Gastroesophageal sphincter (tissue), 4 donors: ENCODE results near the gene ZNF385A. TPM values are rescaled to one million over a fixed set of nuclear protein-coding genes. Genes with fewer than 3 reads are reported as not detected.

Experiments used
- ATAC-seq: fragments of 150-250 bp; one replicate; pipeline ENCODE4 v1.9.1; 2016; ENCODE audit warnings: mild to moderate bottlenecking, moderate library complexity
- H3K27ac ChIP-seq, 4 donors: fragments of 200-600 bp; sonication (generic) in 3 of 4; 1 replicate in 3 of 4; 2 replicates in 1 of 4; pipeline ENCODE4 v1.5.1; 2016 to 2019
- H3K27me3 ChIP-seq: fragments of 200-600 bp; sonication (generic); one replicate; pipeline ENCODE4 v1.5.1; 2019
- H3K36me3 ChIP-seq, 2 donors: fragments of 200-600 bp; sonication (generic); one replicate each; pipeline ENCODE4 v1.5.1; 2019; ENCODE audit warnings: control low read depth in 1 of 2
- H3K4me1 ChIP-seq, 3 donors: fragments of 200-600 bp; sonication (generic); 1 replicate in 2 of 3; 2 replicates in 1 of 3; pipeline ENCODE4 v1.5.1; 2016 to 2019; ENCODE audit warnings: control low read depth in 2 of 3
- H3K4me3 ChIP-seq, 2 donors: fragments of 200-600 bp; sonication (generic); one replicate each; pipeline ENCODE4 v1.5.1; 2019; ENCODE audit warnings: mild to moderate bottlenecking in 1 of 2, moderate library complexity in 1 of 2
- H3K9me3 ChIP-seq, 3 donors: fragments of 200-600 bp; sonication (generic); one replicate each; pipeline ENCODE4 v1.5.1; 2017 to 2019; ENCODE audit warnings: control low read depth in 2 of 3
- EP300 ChIP-seq: sonication (generic); formaldehyde crosslinking; IDR thresholded peaks from one replicate; pipeline ENCODE4 v1.6.1; 2017; ENCODE audit warnings: antibody characterized with exemption, mild to moderate bottlenecking
- POLR2A ChIP-seq, 2 donors: fragments of 450-650 bp; IDR thresholded peaks; one replicate each; pipeline ENCODE4 v1.6.1; 2017; ENCODE audit warnings: antibody characterized with exemption in 2 of 2, mild to moderate bottlenecking in 2 of 2, moderate library complexity in 1 of 2
- POLR2AphosphoS5 ChIP-seq: sonication (generic); formaldehyde crosslinking; IDR thresholded peaks from one replicate; pipeline ENCODE4 v1.6.1; 2017; ENCODE audit warnings: antibody characterized with exemption
- WGBS, 2 donors: methylation state at CpG; one replicate each; pipeline ENCODE4 v1.1.5; 2018; ENCODE audit warnings: low coverage in 1 of 2; 5-methylcytosine and 5-hydroxymethylcytosine counted together
- total RNA-seq, 4 donors: library from RNA; depleted of rRNA; stranded (reverse); fragments of >200 nt; gene quantifications; one replicate each; pipeline ENCODE4 v1.1.0, GENCODE V29; 2016
- TF ChIP-seq, protein P1 (sequence below), 4 experiments: fragments of 200-600 bp in 2 of 4; fragments of 450-650 bp in 2 of 4; sonication (generic) in 1 of 4; IDR thresholded peaks; one replicate each; pipeline ENCODE4 v1.5.1; 2017 to 2019; ENCODE audit warnings: antibody characterized with exemption in 4 of 4, mild to moderate bottlenecking in 2 of 4, moderate library complexity in 2 of 4

The ZNF385A gene
- total RNA-seq, 4 donors from 2014 or later, result 7.5 to 28.0 (median 19.5) TPM

DNA sequence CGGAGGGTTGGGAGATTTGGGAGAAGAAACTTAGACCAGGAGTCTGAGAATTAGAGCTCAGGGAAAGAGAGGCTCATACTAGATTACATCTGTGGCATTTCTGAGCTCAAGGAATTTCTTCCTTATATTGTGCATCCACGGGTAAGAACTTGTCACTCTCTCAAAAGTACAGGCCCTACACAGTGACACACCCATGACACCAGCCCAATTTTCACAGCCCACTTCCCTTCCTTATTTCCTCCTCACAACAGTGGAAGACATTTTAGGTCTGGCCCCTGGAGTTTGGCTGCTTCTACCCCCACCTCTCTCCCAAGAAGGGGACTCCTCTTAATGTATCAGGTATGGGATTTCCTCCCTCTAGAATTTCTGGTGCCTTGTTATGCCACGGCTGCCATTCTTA is 9.2 kb upstream of the ZNF385A start:
- WGBS, 2 donors, result 63 to 83% methylated on average over 3 of the region's 3 CpGs
- Histone ChIP-seq H3K27ac (peak overlapping the region in 2 of 4 donors; percentile 19 to 38), H3K36me3 (peaks cover 2 to 56% of the 10 kb centered on the region in 2 donors), H3K27me3 (no peaks in the 10 kb centered on the region), H3K9me3 (no peaks in the 10 kb centered on the region), H3K4me1 (peaks cover 0 to 21% (median 4%) of the 10 kb centered on the region in 3 donors), H3K4me3 (no peak overlapping the region)
- no peak for TF ChIP-seq POLR2A (IDR thresholded peaks at IDR 0.05)
- TF ChIP-seq POLR2AphosphoS5, result no peak
- no peak for ATAC-seq

DNA sequence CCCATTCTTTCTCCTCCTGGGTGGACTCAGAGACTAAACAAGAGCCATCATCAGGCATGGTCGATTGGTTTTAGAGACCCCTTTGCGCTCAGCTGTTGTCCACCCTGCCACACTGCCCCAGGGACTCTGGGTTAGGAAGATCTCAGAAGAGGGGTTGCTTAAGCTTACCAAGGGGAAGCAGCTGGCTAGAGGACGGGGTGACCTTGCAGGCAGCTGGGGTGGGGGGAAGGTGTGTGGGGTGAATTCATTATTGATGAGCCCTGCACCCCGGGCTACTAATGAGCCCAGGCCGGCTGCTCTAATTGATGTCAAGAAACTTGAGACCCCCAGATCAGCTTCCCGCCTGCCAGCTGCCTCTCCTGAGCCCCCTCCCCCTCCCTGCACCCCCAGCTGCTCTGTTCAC is 8.7 kb upstream of the ZNF385A start:
- Histone ChIP-seq H3K4me3 (no peak overlapping the region), H3K9me3 (no peaks in the 10 kb centered on the region), H3K27ac (peak overlapping the region in 2 of 4 donors; percentile 19 to 38), H3K27me3 (no peaks in the 10 kb centered on the region), H3K36me3 (peaks cover 2 to 51% of the 10 kb centered on the region in 2 donors), H3K4me1 (peaks cover 0 to 21% (median 4%) of the 10 kb centered on the region in 3 donors)
- no peak for TF ChIP-seq POLR2A (IDR thresholded peaks at IDR 0.05)
- TF ChIP-seq, protein P1, sequence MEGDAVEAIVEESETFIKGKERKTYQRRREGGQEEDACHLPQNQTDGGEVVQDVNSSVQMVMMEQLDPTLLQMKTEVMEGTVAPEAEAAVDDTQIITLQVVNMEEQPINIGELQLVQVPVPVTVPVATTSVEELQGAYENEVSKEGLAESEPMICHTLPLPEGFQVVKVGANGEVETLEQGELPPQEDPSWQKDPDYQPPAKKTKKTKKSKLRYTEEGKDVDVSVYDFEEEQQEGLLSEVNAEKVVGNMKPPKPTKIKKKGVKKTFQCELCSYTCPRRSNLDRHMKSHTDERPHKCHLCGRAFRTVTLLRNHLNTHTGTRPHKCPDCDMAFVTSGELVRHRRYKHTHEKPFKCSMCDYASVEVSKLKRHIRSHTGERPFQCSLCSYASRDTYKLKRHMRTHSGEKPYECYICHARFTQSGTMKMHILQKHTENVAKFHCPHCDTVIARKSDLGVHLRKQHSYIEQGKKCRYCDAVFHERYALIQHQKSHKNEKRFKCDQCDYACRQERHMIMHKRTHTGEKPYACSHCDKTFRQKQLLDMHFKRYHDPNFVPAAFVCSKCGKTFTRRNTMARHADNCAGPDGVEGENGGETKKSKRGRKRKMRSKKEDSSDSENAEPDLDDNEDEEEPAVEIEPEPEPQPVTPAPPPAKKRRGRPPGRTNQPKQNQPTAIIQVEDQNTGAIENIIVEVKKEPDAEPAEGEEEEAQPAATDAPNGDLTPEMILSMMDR (IDR thresholded peaks at IDR 0.05), result no peak
- no peak for TF ChIP-seq EP300
- no peak for TF ChIP-seq POLR2AphosphoS5
- no peak for ATAC-seq
- WGBS, 2 donors, result 53 to 59% methylated on average over 3 of the region's 6 CpGs

DNA sequence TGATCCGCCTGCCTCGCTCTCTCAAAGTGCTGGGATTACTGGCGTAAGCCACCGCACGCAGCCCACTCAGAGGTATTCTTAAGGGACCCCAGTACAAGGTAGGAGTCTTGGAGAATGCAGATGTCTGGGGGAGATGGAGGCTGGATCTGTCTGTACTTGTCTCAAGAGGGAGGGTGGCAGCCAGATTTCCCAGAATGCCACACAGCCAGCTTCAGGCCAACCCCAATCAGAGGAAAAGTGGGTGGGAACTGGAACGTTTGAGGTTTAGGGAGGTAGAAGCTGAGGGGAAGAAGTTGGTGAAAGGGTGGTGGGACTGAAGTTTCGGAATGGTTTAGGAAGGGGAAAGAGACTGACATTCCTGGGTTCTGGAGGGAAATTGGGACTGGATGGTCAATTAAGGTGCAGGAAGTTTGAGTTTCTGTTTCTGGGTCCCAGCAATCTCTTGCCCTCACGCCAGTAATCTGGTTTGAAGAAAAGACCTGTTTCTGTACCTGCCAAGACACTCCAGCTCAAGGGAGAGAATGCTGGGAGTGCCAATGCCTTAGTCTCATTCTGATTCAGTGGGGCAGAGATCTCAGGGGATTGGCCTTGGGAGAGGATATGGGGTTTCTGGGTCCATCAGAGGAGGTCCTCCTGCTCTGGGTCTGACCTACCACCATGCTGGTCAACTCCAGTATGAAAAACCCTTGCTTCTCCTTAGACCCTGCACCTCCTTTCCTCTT is 8.1 kb upstream of the ZNF385A start:
- peaks cover 0 to 21% (median 4%) of the 10 kb centered on the region in 3 donors for H3K4me1 ChIP-seq
- no peak overlapping the region for H3K4me3 ChIP-seq
- no peak for TF ChIP-seq POLR2AphosphoS5
- H3K27me3 ChIP-seq, result no peaks in the 10 kb centered on the region
- no peak for ATAC-seq
- H3K36me3 ChIP-seq, result peaks cover 2 to 45% of the 10 kb centered on the region in 2 donors
- 68 to 85% methylated on average over 3 to 5 of the region's 8 CpGs for WGBS, 2 donors
- peak overlapping the region in 2 of 4 donors; percentile 19 to 38 for H3K27ac ChIP-seq
- no peaks in the 10 kb centered on the region for H3K9me3 ChIP-seq

DNA sequence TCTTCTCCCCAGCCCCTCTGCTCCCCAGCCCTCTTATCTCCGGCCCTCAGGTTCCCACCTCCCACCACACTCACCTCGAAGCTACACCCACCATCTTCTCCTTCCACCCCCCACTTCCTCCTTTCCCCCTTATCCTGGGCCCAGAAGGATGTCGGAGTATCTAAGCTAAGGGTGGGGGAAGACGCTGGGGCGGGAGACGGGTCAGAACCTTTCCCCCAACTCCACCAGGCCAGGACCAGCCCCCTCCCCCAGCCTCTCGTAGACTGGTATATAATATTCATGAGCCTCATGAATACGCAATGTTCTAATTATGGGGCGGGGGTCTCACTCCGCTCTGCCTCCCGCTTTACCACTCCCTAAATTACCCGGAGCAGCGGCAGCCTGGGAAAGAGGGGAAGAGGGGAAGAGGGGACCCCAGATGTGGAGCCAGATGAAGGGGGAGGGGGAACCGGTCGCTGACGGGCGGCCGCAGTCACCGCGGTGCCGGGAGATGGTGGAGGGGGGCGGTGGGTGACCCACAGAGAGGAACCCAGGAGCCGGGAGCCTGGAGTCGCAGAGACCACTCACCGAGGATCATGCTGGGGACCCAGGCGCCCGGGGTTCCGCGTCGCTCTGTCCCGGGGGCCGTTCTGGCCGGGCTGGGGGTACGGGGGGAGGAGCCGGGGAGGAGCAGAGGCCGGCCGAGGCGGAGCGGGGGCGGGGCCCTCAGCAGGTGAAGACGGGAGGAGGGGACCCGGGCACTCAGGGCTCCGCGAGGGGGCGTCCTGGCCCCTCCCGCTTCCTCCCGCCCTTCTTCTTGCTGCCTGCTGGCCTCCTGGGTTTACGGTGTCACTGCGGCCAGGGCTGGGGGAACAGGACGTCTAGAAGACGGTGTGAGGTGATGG is 6.4 kb upstream of the ZNF385A start:
- no peaks in the 10 kb centered on the region for H3K27me3 ChIP-seq
- peaks cover 0 to 28% of the 10 kb centered on the region in 2 donors for H3K36me3 ChIP-seq
- H3K4me3 ChIP-seq, result peak overlapping the region; percentile 29 to 53
- peaks cover 0 to 28% (median 4%) of the 10 kb centered on the region in 3 donors for H3K4me1 ChIP-seq
- H3K9me3 ChIP-seq, result no peaks in the 10 kb centered on the region
- ATAC-seq, result peak; percentile 8
- TF ChIP-seq EP300 (no peak), POLR2A (IDR thresholded peaks at IDR 0.05) (no peak)
- TF ChIP-seq, protein P1 (IDR thresholded peaks at IDR 0.05), result no peak
- 62 to 63% methylated on average over 4 to 6 of the region's 51 CpGs for WGBS, 2 donors
- peak overlapping the region in 2 of 4 donors; percentile 48 to 66 for H3K27ac ChIP-seq

DNA sequence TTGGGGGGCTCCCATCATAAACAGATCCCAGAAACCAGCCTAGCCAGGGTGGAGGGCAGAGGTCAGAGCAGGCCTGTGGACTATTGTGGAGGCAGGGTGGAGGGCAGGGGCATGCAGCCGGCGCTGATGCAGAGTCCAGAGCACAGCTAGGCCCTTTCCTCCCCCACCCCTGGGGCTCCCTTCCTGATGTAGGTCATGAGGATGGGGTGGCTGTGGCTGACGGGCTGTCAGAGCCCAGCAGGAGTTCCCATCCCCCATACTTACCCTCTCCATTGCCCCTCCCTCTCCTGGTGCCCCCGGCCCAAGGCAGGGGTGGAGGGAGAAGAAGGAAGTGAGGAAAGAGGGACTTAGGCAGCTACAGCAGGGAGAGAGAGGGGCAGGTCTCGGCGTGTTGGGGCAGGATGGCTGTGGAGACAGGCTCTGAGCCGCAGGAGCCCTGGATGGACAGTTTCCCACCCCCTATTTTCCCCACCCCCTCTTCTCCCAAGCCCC is 5.7 kb upstream of the ZNF385A start:
- TF ChIP-seq EP300, result no peak
- no peak for TF ChIP-seq POLR2AphosphoS5
- TF ChIP-seq, protein P1 (IDR thresholded peaks at IDR 0.05), result no peak
- TF ChIP-seq POLR2A (IDR thresholded peaks at IDR 0.05), result no peak
- Histone ChIP-seq H3K27ac (peak overlapping the region in 1 of 4 donors; percentile 66), H3K36me3 (peaks cover 0 to 21% of the 10 kb centered on the region in 2 donors), H3K27me3 (no peaks in the 10 kb centered on the region), H3K4me1 (peaks cover 0 to 35% (median 10%) of the 10 kb centered on the region in 3 donors), H3K9me3 (no peaks in the 10 kb centered on the region), H3K4me3 (no peak overlapping the region)
- 0 to 96% methylated on average over 1 to 3 of the region's 7 CpGs for WGBS, 2 donors
- no peak for ATAC-seq
